Stomach smooth muscle (tissue), 2 donors: Measurements from ENCODE around the gene COX5B.

Source experiments
- H3K27ac ChIP-seq: one replicate; pipeline ENCODE4 v1.7.0; 2013; ENCODE audit warnings: mild to moderate bottlenecking, low read length, inconsistent platforms
- H3K27me3 ChIP-seq, 2 donors: one replicate each; pipeline ENCODE4 v1.7.0; 2013; ENCODE audit warnings: low read length in 2 of 2; ENCODE audit not compliant: insufficient read depth in 2 of 2, control insufficient read depth in 1 of 2
- H3K36me3 ChIP-seq, 2 donors: one replicate each; pipeline ENCODE4 v1.7.0; 2013; ENCODE audit warnings: low read length in 2 of 2; ENCODE audit not compliant: control insufficient read depth in 2 of 2, insufficient read depth in 2 of 2
- H3K4me1 ChIP-seq: one replicate; pipeline ENCODE4 v1.7.0; 2013; ENCODE audit warnings: low read length; ENCODE audit not compliant: control insufficient read depth, insufficient read depth
- H3K4me3 ChIP-seq, 2 donors: one replicate each; pipeline ENCODE4 v1.7.0; 2013; ENCODE audit warnings: low read length in 2 of 2
- H3K9ac ChIP-seq, 2 donors: one replicate each; pipeline ENCODE4 v1.7.0; 2013; ENCODE audit warnings: low read length in 2 of 2, mild to moderate bottlenecking in 1 of 2
- H3K9me3 ChIP-seq, 2 donors: one replicate each; pipeline ENCODE4 v1.7.0; 2013; ENCODE audit warnings: low read length in 2 of 2; ENCODE audit not compliant: control insufficient read depth in 2 of 2
- donor health status: healthy.
- donor health status: Pancreatic carcinoma.

Gene COX5B

DNA sequence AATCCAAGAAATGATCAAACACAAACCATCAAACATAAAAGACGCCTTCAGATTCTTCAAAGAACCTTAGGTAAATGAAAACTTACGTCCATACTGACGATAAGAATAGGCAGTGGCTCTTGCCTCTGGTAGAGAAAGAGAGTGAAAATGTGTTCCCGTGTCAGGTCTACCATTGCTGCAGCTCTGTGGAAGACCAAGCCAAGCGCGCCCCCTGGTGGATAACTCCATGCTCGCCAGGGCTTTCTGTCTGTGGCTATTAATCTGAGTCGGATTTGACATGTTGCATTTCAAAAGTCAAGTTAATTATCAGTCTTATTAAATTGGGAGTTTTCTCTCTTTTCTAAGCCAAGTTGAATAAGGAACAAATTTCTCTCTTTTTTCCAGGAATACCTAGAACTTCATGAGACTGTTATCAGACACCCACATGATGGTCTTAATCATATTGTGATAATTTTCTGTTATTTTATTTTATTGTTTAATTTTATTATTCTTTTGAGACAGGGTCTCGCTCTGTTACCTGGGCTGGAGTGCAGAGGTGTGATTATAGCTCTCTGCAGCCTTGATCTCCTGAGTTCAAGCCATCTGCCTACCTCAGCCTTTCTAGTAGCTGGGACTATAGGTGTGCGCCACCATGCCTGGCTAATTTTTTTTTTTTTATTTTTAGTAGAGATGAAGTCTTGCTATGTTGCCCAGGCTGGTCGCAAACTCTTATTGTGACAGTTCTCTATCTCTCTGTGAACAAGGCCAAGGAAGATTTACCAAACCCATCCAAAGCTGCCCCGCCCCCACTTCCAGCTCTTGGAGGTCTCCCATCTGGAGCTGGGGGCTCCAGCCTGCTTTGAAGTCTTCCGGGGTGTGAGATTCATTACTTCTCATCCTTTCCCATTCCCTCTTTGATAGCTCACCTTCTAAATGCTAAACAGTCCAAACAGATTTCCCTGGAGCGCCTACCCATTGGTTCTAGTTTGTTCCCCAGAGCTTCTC lies 51.7 kb downstream of the COX5B start:
- Histone ChIP-seq H3K9ac (no peak overlapping the region), H3K27ac (no peak overlapping the region), H3K27me3 (no peaks in the 10 kb centered on the region), H3K4me3 (no peak overlapping the region), H3K4me1 (no peaks in the 10 kb centered on the region), H3K9me3 (no peaks in the 10 kb centered on the region), H3K36me3 (no peaks in the 10 kb centered on the region)
